DOHH2 (cell line): Measurements from ENCODE around the gene LIF.

ENCODE experiments used
- H3F3A ChIP-seq: fragments of 200-600 bp; sonication (generic), shearing (Covaris generic); 2 replicates; pipeline ENCODE4 v1.6.0; 2016; ENCODE audit warnings: antibody characterized with exemption, mild to moderate bottlenecking; ENCODE audit not compliant: control insufficient read depth, insufficient read depth
- H3K27ac ChIP-seq: fragments of 200-600 bp; sonication (generic); 2 replicates; pipeline ENCODE4 v1.5.1; 2014; ENCODE audit warnings: low read depth, mild to moderate bottlenecking, low read length, moderate library complexity
- H3K27me3 ChIP-seq: fragments of 200-600 bp; sonication (generic); 2 replicates; pipeline ENCODE4 v1.6.1; 2014; ENCODE audit warnings: mild to moderate bottlenecking, low read length, mixed read lengths; ENCODE audit not compliant: control insufficient read depth
- H3K36me3 ChIP-seq: fragments of 200-600 bp; sonication (generic); 2 replicates; pipeline ENCODE4 v1.6.1; 2014; ENCODE audit warnings: mild to moderate bottlenecking, low read length, moderate library complexity, mixed read lengths; ENCODE audit not compliant: control insufficient read depth
- H3K4me1 ChIP-seq: fragments of 200-600 bp; sonication (generic); 2 replicates; pipeline ENCODE4 v1.6.1; 2014; ENCODE audit warnings: mild to moderate bottlenecking, low read length, mixed read lengths; ENCODE audit not compliant: control insufficient read depth
- H3K4me2 ChIP-seq: fragments of 200-600 bp; sonication (generic); 2 replicates; pipeline ENCODE4 v1.6.0; 2014; ENCODE audit warnings: mild to moderate bottlenecking, low read length, moderate library complexity
- H3K4me3 ChIP-seq: fragments of 200-600 bp; sonication (generic); 2 replicates; pipeline ENCODE4 v1.5.1; 2014; ENCODE audit warnings: mild to moderate bottlenecking, low read length, mixed read lengths
- H3K79me2 ChIP-seq: fragments of 200-600 bp; sonication (generic); 2 replicates; pipeline ENCODE4 v1.6.1; 2014; ENCODE audit warnings: mild to moderate bottlenecking, low read length, mixed read lengths; ENCODE audit not compliant: control insufficient read depth
- H3K9me2 ChIP-seq: fragments of 200-600 bp; sonication (generic); replicated peaks from 2 replicates; pipeline ENCODE4 v1.6.1; 2014; ENCODE audit warnings: mild to moderate bottlenecking, low read length, mixed read lengths; ENCODE audit not compliant: control insufficient read depth
- H3K9me3 ChIP-seq: fragments of 200-600 bp; sonication (generic); 2 replicates; pipeline ENCODE4 v1.6.1; 2014; ENCODE audit warnings: antibody characterized with exemption, low read length, mixed read lengths; ENCODE audit not compliant: control insufficient read depth, insufficient read depth
- H4K20me1 ChIP-seq: fragments of 200-600 bp; sonication (generic); 2 replicates; pipeline ENCODE4 v1.6.0; 2014; ENCODE audit warnings: low read depth, mild to moderate bottlenecking, antibody characterized with exemption, low read length, moderate library complexity; ENCODE audit not compliant: control insufficient read depth, insufficient read depth
- EZH2phosphoT487 ChIP-seq: fragments of 200-600 bp; sonication (generic); IDR thresholded peaks from 2 replicates; pipeline ENCODE4 v1.6.1; 2017; ENCODE audit warnings: borderline replicate concordance, mild to moderate bottlenecking, antibody characterized with exemption, low read length, moderate library complexity, mixed read lengths
- TF ChIP-seq, protein P1 (sequence below): fragments of 200-600 bp; sonication (generic); IDR thresholded peaks from one replicate; pipeline ENCODE4 v1.5.1; 2014; ENCODE audit warnings: antibody characterized with exemption, mild to moderate bottlenecking, low read depth, low read length; ENCODE audit not compliant: poor library complexity, severe bottlenecking

LIF gene

DNA sequence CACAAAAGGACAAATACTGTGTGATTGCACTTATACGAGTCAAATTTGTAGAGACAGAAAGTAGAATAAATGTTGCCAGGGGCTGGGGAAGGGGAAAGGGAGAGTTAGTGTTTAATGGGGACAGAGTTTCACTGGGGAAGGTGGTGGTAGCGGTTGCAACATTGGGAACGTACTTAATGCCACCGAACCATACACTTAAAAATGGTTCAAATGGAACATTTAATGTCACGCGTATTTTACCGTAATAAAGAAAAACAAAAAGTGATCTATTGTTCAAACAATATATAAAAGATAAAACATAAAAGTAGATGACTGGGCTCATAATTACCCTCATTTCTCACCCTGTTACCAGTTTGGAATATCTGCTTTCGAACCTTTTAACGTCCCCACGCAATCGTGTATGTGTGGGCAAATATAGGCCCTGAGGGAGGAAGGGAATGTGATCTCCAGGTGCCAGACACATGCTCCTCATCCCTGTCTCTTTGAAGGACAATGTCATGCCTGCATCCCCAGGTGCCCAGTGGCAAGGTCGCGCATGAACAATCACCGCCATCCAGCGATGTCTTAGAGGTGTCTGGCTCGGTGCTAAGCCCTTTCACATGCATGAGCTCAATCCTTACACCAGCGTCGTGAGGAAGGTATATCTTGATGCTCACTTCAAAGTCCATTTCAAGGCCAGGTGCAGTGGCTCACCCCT is 35.3 kb downstream of the LIF start:
- peaks cover 7% of the 10 kb centered on the region; the same call in 1 of the 2 replicates for H3K27me3 ChIP-seq
- H3K79me2 ChIP-seq = no peaks in the 10 kb centered on the region
- H3K4me3 ChIP-seq = no peak overlapping the region
- TF ChIP-seq, protein P1, sequence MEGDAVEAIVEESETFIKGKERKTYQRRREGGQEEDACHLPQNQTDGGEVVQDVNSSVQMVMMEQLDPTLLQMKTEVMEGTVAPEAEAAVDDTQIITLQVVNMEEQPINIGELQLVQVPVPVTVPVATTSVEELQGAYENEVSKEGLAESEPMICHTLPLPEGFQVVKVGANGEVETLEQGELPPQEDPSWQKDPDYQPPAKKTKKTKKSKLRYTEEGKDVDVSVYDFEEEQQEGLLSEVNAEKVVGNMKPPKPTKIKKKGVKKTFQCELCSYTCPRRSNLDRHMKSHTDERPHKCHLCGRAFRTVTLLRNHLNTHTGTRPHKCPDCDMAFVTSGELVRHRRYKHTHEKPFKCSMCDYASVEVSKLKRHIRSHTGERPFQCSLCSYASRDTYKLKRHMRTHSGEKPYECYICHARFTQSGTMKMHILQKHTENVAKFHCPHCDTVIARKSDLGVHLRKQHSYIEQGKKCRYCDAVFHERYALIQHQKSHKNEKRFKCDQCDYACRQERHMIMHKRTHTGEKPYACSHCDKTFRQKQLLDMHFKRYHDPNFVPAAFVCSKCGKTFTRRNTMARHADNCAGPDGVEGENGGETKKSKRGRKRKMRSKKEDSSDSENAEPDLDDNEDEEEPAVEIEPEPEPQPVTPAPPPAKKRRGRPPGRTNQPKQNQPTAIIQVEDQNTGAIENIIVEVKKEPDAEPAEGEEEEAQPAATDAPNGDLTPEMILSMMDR = no peak
- no peak for TF ChIP-seq EZH2phosphoT487
- H3K36me3 ChIP-seq = no peaks in the 10 kb centered on the region
- H3K4me2 ChIP-seq = no peak overlapping the region
- H3F3A ChIP-seq = no peaks in the 10 kb centered on the region
- H3K4me1 ChIP-seq = no peaks in the 10 kb centered on the region
- no peaks in the 10 kb centered on the region for H3K9me2 ChIP-seq
- H4K20me1 ChIP-seq = no peaks in the 10 kb centered on the region
- no peaks in the 10 kb centered on the region for H3K9me3 ChIP-seq
- no peak overlapping the region for H3K27ac ChIP-seq

DNA sequence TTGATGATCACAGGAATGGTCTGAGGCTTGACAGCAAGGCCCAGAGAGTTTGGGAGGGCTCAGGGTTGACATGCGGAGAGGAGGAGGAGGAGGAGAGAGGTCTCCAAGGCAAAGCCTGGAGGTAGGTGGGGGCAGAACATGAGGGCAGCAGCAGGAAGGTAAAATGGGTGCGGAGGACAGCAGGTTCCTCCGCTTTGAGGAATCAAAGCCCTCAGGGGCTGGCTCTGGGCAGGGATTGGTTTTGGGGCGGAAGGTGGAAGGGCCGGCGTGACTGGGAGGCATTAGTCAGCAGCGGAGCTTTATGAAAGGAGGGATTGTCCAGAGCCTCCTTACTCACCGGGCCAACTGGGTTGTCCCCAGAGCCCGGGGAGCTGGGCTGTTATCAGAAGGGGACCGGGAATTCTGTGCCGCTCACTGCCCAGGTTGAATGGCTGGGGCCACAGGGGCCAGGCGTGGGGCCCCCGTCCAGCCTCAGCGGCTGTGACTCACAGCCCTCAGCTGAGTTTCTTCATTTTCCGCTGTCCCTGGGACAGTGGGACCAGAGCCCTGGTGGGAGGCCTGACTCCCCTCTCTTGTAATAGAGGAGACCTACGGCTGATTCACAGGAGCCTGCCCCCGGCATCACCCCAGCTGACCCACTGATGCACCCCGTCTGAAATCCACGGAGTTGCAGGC is 36.2 kb downstream of the LIF start:
- H3F3A ChIP-seq = no peaks in the 10 kb centered on the region
- H3K79me2 ChIP-seq = no peaks in the 10 kb centered on the region
- H3K4me1 ChIP-seq = no peaks in the 10 kb centered on the region
- no peaks in the 10 kb centered on the region for H3K9me3 ChIP-seq
- no peak overlapping the region for H3K4me2 ChIP-seq
- H3K4me3 ChIP-seq = no peak overlapping the region
- peaks cover 7% of the 10 kb centered on the region; the same call in 1 of the 2 replicates for H3K27me3 ChIP-seq
- H3K27ac ChIP-seq = no peak overlapping the region
- no peaks in the 10 kb centered on the region for H3K36me3 ChIP-seq
- TF ChIP-seq, protein P1 = no peak
- TF ChIP-seq EZH2phosphoT487 = no peak
- no peaks in the 10 kb centered on the region for H4K20me1 ChIP-seq
- H3K9me2 ChIP-seq = no peaks in the 10 kb centered on the region

DNA sequence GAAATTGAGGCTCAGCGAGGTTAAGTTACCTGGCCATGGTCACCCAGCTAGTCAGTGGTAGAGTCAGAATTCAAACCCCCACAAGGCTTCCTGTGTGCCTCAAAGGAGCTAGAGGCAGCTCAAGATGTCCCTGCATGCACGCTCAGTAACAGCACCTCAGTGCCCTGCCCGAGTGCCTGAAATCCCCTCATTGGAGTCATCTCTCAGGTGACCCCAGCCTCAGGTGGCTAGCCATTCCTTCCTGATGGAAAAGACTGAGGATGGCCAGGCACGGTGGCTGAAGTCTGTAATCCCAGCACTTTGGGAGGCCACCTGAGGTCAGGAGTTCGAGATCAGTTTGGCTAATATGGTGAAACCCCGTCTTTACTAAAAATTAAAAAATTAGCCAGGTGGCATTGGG is 36.9 kb downstream of the LIF start:
- H3K4me1 ChIP-seq = no peaks in the 10 kb centered on the region
- H3K4me2 ChIP-seq = no peak overlapping the region
- no peak overlapping the region for H3K4me3 ChIP-seq
- H3K27ac ChIP-seq = no peak overlapping the region
- no peaks in the 10 kb centered on the region for H3K79me2 ChIP-seq
- TF ChIP-seq, protein P1 = no peak
- TF ChIP-seq EZH2phosphoT487 = no peak
- no peaks in the 10 kb centered on the region for H3K36me3 ChIP-seq
- peaks cover 2% of the 10 kb centered on the region; the same call in 1 of the 2 replicates for H3K27me3 ChIP-seq
- H3K9me3 ChIP-seq = no peaks in the 10 kb centered on the region
- H4K20me1 ChIP-seq = no peaks in the 10 kb centered on the region
- no peaks in the 10 kb centered on the region for H3K9me2 ChIP-seq
- no peaks in the 10 kb centered on the region for H3F3A ChIP-seq
